WTC11 (cell line): ENCODE measurements around the gene FITM1. TPM values are rescaled to one million over a fixed set of nuclear protein-coding genes. Genes with fewer than 3 reads are reported as not detected.

Experiments used
- ATAC-seq: fragments of 200-7000 bp; cut with Tn5 transposase; 2 replicates; pipeline ENCODE4 v1.10.0; 2021; ENCODE audit warnings: mild to moderate bottlenecking, moderate library complexity
- CTCF ChIA-PET: fragments of 300-600 bp; sonication (Branson Sonifier 250); formaldehyde crosslinking; loops from one replicate; lab custom pipeline; 2021; ENCODE audit warnings: antibody characterized with exemption; lab: Charles Lee
- POLR2A ChIA-PET: fragments of 350-600 bp; sonication (Branson Sonifier 250); formaldehyde crosslinking; loops from one replicate; lab custom pipeline; 2021; ENCODE audit warnings: antibody characterized with exemption; lab: Charles Lee
- DNase-seq: peaks from one replicate; pipeline ENCODE4 v3.0.0; 2021; ENCODE audit warnings: low spot score
- H3K27ac Mint-ChIP-seq: 2 replicates; pipeline ENCODE4 v1.8.0; 2021; ENCODE audit warnings: mixed read lengths
- H3K27me3 Mint-ChIP-seq: 2 replicates; pipeline ENCODE4 v1.8.0; 2021; ENCODE audit warnings: low read depth, mild to moderate bottlenecking, moderate library complexity, mixed read lengths
- H3K36me3 Mint-ChIP-seq: 2 replicates; pipeline ENCODE4 v1.8.0; 2021; ENCODE audit warnings: mixed read lengths
- H3K4me1 Mint-ChIP-seq: 2 replicates; pipeline ENCODE4 v1.8.0; 2022; ENCODE audit warnings: mixed read lengths
- H3K4me3 Mint-ChIP-seq: 2 replicates; pipeline ENCODE4 v1.8.0; 2021; ENCODE audit warnings: mild to moderate bottlenecking, moderate library complexity, mixed read lengths
- H3K9me3 Mint-ChIP-seq: 2 replicates; pipeline ENCODE4 v1.8.0; 2021; ENCODE audit warnings: mixed read lengths
- ATF1 ChIP-seq: sonication (generic); formaldehyde crosslinking; IDR thresholded peaks from 2 replicates; pipeline ENCODE4 v1.8.1; 2023; ENCODE audit warnings: mild to moderate bottlenecking, moderate library complexity, missing genetic modification reagents
- CBFB ChIP-seq: sonication (generic); formaldehyde crosslinking; IDR thresholded peaks from 2 replicates; pipeline ENCODE4 v1.8.1; 2022; ENCODE audit warnings: mild to moderate bottlenecking, low read depth, missing genetic modification reagents
- CTCF ChIP-seq: fragments of 200-600 bp; IDR thresholded peaks from 2 replicates; pipeline ENCODE4 v1.8.0; 2022; ENCODE audit warnings: antibody characterized with exemption
- GRHL2 ChIP-seq: fragments of 250-450 bp; sonication (Bioruptor Pico); IDR thresholded peaks from 2 replicates; pipeline ENCODE4 v1.8.0; 2022; ENCODE audit warnings: mild to moderate bottlenecking, moderate library complexity; ENCODE audit not compliant: insufficient replicate concordance, severe bottlenecking
- IRF2 ChIP-seq: sonication (generic); formaldehyde crosslinking; IDR thresholded peaks from 2 replicates; pipeline ENCODE4 v1.8.0; 2022; ENCODE audit warnings: low read depth, missing genetic modification reagents, borderline replicate concordance
- NR3C1 ChIP-seq: sonication (generic); formaldehyde crosslinking; conservative IDR thresholded peaks from 2 replicates; pipeline ENCODE4 v1.8.1; 2023; ENCODE audit warnings: low read depth, mild to moderate bottlenecking, missing genetic modification reagents
- TCF7 ChIP-seq: sonication (generic); formaldehyde crosslinking; IDR thresholded peaks from 2 replicates; pipeline ENCODE4 v1.8.0; 2022; ENCODE audit warnings: mild to moderate bottlenecking, low read depth, missing genetic modification reagents, moderate library complexity
- ZBTB21 ChIP-seq: sonication (generic); formaldehyde crosslinking; IDR thresholded peaks from 2 replicates; pipeline ENCODE4 v1.8.1; 2023; ENCODE audit warnings: mild to moderate bottlenecking, missing genetic modification reagents, borderline replicate concordance
- ZNF232 ChIP-seq: sonication (generic); formaldehyde crosslinking; IDR thresholded peaks from 2 replicates; pipeline ENCODE4 v1.8.0; 2022; ENCODE audit warnings: mild to moderate bottlenecking, missing genetic modification reagents
- total RNA-seq: library from RNA; stranded (reverse); gene quantifications from 3 replicates; pipeline ENCODE4 v1.2.3, GENCODE V29; 2021
- TF ChIP-seq, protein P1 (sequence below): sonication (generic); formaldehyde crosslinking; IDR thresholded peaks from 2 replicates; pipeline ENCODE4 v1.8.0; 2022; ENCODE audit warnings: mild to moderate bottlenecking, missing genetic modification reagents
- TF ChIP-seq, protein P2 (sequence below): sonication (generic); formaldehyde crosslinking; IDR thresholded peaks from 2 replicates; pipeline ENCODE4 v1.8.1; 2022; ENCODE audit warnings: missing genetic modification reagents, borderline replicate concordance
- TF ChIP-seq, protein P3 (sequence below): sonication (generic); formaldehyde crosslinking; IDR thresholded peaks from 2 replicates; pipeline ENCODE4 v1.8.1; 2023; ENCODE audit warnings: mild to moderate bottlenecking, moderate library complexity, missing genetic modification reagents
- TF ChIP-seq, protein P4 (sequence below): sonication (generic); formaldehyde crosslinking; IDR thresholded peaks from 2 replicates; pipeline ENCODE4 v1.8.1; 2023; ENCODE audit warnings: mild to moderate bottlenecking, missing genetic modification reagents, moderate library complexity

Gene FITM1
- total RNA-seq, 1 experiment from 2014 or later: not detected

DNA sequence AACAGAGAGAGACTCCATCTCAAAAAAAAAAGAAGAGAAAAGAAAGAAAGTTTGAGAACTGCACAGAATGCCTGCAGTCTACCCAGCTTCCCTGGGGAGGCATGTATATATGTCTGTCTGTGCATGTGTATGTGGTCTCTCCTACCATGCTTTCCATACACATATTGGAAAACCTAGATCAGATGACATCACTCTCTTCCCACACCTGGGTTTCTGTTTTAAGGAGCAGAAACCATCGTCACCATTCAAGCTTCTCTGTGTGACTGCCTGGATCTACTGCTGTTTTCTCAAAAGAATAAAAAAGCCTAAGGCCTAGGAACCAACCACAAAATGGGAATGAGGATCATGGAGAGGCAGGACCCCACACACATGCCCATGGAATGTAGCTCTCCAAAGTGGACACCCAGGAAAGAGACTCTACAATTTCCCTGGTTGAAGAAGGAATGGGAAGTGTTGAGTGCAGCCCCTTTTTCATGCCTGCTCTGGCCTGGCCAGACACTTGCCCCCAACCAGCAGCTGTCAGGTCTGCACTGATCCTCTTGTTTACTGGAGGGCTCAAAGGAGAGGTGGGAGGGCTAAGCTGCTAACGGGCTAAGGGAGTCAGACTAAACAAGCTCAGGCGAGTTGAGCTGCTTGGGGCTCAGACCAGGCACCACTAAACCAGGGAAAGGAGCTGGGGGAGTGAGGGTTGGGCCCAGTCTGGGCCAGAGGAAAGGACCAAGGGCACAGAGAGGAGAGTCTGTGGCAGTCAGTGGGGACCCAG, 44.1 kb upstream of the FITM1 start:
- peaks cover 17% of the 10 kb centered on the region for H3K4me1 Mint-ChIP-seq
- no peak overlapping the region for H3K4me3 Mint-ChIP-seq
- peaks cover 24% of the 10 kb centered on the region for H3K27me3 Mint-ChIP-seq
- ChIA-PET POLR2A (no interaction called here), CTCF (interaction anchor here (1.2 to 2.7 kb wide), 3 partner anchors 22 to 31 kb away, joined by 3 to 17 read pairs (median 7); no protein-coding TSS in a partner anchor)
- ATAC-seq: no peak
- H3K9me3 Mint-ChIP-seq: no peaks in the 10 kb centered on the region
- no peak for DNase-seq
- no peak overlapping the region for H3K27ac Mint-ChIP-seq
- TF ChIP-seq, protein P1, sequence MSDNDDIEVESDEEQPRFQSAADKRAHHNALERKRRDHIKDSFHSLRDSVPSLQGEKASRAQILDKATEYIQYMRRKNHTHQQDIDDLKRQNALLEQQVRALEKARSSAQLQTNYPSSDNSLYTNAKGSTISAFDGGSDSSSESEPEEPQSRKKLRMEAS (CRISPR knock-in tag): no peak
- TF ChIP-seq CTCF: no peak
- no peaks in the 10 kb centered on the region for H3K36me3 Mint-ChIP-seq

DNA sequence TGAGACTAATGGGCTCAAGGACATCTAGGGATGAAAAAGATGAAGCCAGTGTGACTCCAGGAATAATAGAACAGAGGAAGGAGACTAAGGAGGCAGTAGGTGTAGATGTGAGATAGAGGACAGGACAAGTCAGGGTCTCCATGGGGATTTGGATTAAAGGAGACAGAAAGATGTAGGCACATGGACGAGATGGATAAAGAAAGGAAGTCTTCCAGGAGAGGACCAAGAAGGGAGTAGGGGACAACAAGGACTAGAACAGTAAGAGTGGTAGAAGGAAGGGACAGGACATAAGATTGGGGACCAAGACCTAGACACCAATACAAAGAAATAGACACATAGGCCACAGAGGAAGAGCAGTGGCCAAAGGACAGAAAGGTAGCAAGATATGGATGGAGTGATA, 43.5 kb upstream of the FITM1 start:
- no peak for DNase-seq
- no peak overlapping the region for H3K4me3 Mint-ChIP-seq
- H3K27me3 Mint-ChIP-seq: peaks cover 21% of the 10 kb centered on the region
- H3K4me1 Mint-ChIP-seq: peaks cover 14% of the 10 kb centered on the region
- CTCF ChIA-PET: interaction anchor here (1.2 to 2.7 kb wide), 3 partner anchors 22 to 31 kb away, joined by 3 to 17 read pairs (median 7); no protein-coding TSS in a partner anchor
- ATAC-seq: no peak
- POLR2A ChIA-PET: no interaction called here
- no peak for TF ChIP-seq ZNF232 (CRISPR knock-in tag)
- TF ChIP-seq, protein P2, sequence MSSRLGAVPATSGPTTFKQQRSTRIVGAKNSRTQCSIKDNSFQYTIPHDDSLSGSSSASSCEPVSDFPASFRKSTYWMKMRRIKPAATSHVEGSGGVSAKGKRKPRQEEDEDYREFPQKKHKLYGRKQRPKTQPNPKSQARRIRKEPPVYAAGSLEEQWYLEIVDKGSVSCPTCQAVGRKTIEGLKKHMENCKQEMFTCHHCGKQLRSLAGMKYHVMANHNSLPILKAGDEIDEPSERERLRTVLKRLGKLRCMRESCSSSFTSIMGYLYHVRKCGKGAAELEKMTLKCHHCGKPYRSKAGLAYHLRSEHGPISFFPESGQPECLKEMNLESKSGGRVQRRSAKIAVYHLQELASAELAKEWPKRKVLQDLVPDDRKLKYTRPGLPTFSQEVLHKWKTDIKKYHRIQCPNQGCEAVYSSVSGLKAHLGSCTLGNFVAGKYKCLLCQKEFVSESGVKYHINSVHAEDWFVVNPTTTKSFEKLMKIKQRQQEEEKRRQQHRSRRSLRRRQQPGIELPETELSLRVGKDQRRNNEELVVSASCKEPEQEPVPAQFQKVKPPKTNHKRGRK (CRISPR knock-in tag): no peak
- TF ChIP-seq NR3C1: no peak
- no peak for TF ChIP-seq ZBTB21 (CRISPR knock-in tag)
- no peak for TF ChIP-seq TCF7 (CRISPR knock-in tag)
- TF ChIP-seq IRF2 (CRISPR knock-in tag): no peak
- TF ChIP-seq, all 79 proteins: peak for 0
- Mint-ChIP-seq H3K36me3 (no peaks in the 10 kb centered on the region), H3K9me3 (no peaks in the 10 kb centered on the region), H3K27ac (no peak overlapping the region)

- Mint-ChIP-seq H3K9me3 (no peaks in the 10 kb centered on the region), H3K27me3 (peaks cover 15% of the 10 kb centered on the region), H3K27ac (no peak overlapping the region), H3K4me1 (peaks cover 13% of the 10 kb centered on the region), H3K4me3 (no peak overlapping the region), H3K36me3 (no peaks in the 10 kb centered on the region)
- POLR2A ChIA-PET: no interaction called here
- DNase-seq (no peak), ATAC-seq (no peak)
- CTCF ChIA-PET: interaction anchor here (0.6 to 11.7 kb wide), 5 partner anchors 8 to 36 kb away, joined by 3 to 320 read pairs (median 8); partner anchors contain the start of genes CARMIL3 and CPNE6
- TF ChIP-seq GRHL2 (CRISPR knock-in tag) (no peak), ATF1 (CRISPR knock-in tag) (no peak), CBFB (CRISPR knock-in tag) (no peak)
- TF ChIP-seq, protein P3, sequence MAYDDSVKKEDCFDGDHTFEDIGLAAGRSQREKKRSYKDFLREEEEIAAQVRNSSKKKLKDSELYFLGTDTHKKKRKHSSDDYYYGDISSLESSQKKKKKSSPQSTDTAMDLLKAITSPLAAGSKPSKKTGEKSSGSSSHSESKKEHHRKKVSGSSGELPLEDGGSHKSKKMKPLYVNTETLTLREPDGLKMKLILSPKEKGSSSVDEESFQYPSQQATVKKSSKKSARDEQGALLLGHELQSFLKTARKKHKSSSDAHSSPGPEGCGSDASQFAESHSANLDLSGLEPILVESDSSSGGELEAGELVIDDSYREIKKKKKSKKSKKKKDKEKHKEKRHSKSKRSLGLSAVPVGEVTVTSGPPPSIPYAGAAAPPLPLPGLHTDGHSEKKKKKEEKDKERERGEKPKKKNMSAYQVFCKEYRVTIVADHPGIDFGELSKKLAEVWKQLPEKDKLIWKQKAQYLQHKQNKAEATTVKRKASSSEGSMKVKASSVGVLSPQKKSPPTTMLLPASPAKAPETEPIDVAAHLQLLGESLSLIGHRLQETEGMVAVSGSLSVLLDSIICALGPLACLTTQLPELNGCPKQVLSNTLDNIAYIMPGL: no peak
- TF ChIP-seq, protein P4, sequence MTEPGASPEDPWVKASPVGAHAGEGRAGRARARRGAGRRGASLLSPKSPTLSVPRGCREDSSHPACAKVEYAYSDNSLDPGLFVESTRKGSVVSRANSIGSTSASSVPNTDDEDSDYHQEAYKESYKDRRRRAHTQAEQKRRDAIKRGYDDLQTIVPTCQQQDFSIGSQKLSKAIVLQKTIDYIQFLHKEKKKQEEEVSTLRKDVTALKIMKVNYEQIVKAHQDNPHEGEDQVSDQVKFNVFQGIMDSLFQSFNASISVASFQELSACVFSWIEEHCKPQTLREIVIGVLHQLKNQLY (CRISPR knock-in tag): no peak
Observed at GRCh38 chr14:24088095-24088494, 42.4 kb upstream of the FITM1 start.
